Ishikawa (cell line): ENCODE measurements around the gene TMEM232.

ENCODE experiments used
- CEBPB ChIP-seq: IDR thresholded peaks from 2 replicates; pipeline ENCODE4 v1.6.1; 2012
- CREB1 ChIP-seq: IDR thresholded peaks from 2 replicates; pipeline ENCODE4 v1.6.1; 2012; ENCODE audit warnings: low read depth
- EGR1 ChIP-seq: IDR thresholded peaks from 2 replicates; pipeline ENCODE4 v1.6.1; 2012
- EP300 ChIP-seq: IDR thresholded peaks from 2 replicates; pipeline ENCODE4 v1.6.1; 2012; ENCODE audit warnings: borderline replicate concordance
- FOXM1 ChIP-seq: IDR thresholded peaks from 2 replicates; pipeline ENCODE4 v1.6.1; 2012; ENCODE audit warnings: low read depth, borderline replicate concordance
- MAX ChIP-seq: IDR thresholded peaks from 2 replicates; pipeline ENCODE4 v1.6.1; 2012
- NFIC ChIP-seq: IDR thresholded peaks from 2 replicates; pipeline ENCODE4 v1.6.1; 2012
- RAD21 ChIP-seq: IDR thresholded peaks from 2 replicates; pipeline ENCODE4 v1.6.1; 2012; ENCODE audit warnings: low read depth
- TAF1 ChIP-seq: IDR thresholded peaks from 2 replicates; pipeline ENCODE4 v1.6.1; 2012; ENCODE audit warnings: low read depth, mild to moderate bottlenecking
- TCF12 ChIP-seq: IDR thresholded peaks from 2 replicates; pipeline ENCODE4 v1.6.1; 2012; ENCODE audit warnings: low read depth
- TEAD4 ChIP-seq: IDR thresholded peaks from 2 replicates; pipeline ENCODE4 v1.6.1; 2012
- YY1 ChIP-seq: IDR thresholded peaks from 2 replicates; pipeline ENCODE4 v1.6.1; 2012; ENCODE audit warnings: low read depth
- ZBTB7A ChIP-seq: IDR thresholded peaks from 2 replicates; pipeline ENCODE4 v1.6.1; 2012; ENCODE audit warnings: low read depth
- TF ChIP-seq, protein P1 (sequence below): IDR thresholded peaks from 2 replicates; pipeline ENCODE4 v1.6.1; 2012; ENCODE audit warnings: low read depth, mild to moderate bottlenecking
- TF ChIP-seq, protein P2 (sequence below): IDR thresholded peaks from 2 replicates; pipeline ENCODE4 v1.6.1; 2012

The TMEM232 gene

GRCh38 chr5:110545716-110546115 is 180.8 kb downstream of the TMEM232 start:
- TF ChIP-seq MAX (no peak), ZBTB7A (no peak), TCF12 (no peak), YY1 (no peak), TEAD4 (no peak), EP300 (no peak), EGR1 (no peak), CEBPB (no peak), RAD21 (no peak), CREB1 (no peak), NFIC (no peak), FOXM1 (no peak)
- TF ChIP-seq, protein P1, sequence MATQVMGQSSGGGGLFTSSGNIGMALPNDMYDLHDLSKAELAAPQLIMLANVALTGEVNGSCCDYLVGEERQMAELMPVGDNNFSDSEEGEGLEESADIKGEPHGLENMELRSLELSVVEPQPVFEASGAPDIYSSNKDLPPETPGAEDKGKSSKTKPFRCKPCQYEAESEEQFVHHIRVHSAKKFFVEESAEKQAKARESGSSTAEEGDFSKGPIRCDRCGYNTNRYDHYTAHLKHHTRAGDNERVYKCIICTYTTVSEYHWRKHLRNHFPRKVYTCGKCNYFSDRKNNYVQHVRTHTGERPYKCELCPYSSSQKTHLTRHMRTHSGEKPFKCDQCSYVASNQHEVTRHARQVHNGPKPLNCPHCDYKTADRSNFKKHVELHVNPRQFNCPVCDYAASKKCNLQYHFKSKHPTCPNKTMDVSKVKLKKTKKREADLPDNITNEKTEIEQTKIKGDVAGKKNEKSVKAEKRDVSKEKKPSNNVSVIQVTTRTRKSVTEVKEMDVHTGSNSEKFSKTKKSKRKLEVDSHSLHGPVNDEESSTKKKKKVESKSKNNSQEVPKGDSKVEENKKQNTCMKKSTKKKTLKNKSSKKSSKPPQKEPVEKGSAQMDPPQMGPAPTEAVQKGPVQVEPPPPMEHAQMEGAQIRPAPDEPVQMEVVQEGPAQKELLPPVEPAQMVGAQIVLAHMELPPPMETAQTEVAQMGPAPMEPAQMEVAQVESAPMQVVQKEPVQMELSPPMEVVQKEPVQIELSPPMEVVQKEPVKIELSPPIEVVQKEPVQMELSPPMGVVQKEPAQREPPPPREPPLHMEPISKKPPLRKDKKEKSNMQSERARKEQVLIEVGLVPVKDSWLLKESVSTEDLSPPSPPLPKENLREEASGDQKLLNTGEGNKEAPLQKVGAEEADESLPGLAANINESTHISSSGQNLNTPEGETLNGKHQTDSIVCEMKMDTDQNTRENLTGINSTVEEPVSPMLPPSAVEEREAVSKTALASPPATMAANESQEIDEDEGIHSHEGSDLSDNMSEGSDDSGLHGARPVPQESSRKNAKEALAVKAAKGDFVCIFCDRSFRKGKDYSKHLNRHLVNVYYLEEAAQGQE = no peak
- TF ChIP-seq, protein P2, sequence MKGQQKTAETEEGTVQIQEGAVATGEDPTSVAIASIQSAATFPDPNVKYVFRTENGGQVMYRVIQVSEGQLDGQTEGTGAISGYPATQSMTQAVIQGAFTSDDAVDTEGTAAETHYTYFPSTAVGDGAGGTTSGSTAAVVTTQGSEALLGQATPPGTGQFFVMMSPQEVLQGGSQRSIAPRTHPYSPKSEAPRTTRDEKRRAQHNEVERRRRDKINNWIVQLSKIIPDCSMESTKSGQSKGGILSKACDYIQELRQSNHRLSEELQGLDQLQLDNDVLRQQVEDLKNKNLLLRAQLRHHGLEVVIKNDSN = no peak

GRCh38 chr5:110544603-110545002 is 181.9 kb downstream of the TMEM232 start:
- TF ChIP-seq TEAD4 = no peak
- TF ChIP-seq, protein P2 = no peak
- no peak for TF ChIP-seq TAF1
- no peak for TF ChIP-seq EP300
- TF ChIP-seq TCF12 = no peak
- TF ChIP-seq EGR1 = no peak
- TF ChIP-seq NFIC = no peak
- no peak for TF ChIP-seq CREB1
- no peak for TF ChIP-seq FOXM1
- no peak for TF ChIP-seq RAD21
- TF ChIP-seq, protein P1 = no peak

- TF ChIP-seq TCF12 = no peak
Measured at GRCh38 chr5:110542949-110543348, 183.5 kb downstream of the TMEM232 start.

- TF ChIP-seq ZBTB7A = no peak
- TF ChIP-seq EP300 = no peak
- TF ChIP-seq YY1 = no peak
- TF ChIP-seq, protein P1 = no peak
- no peak for TF ChIP-seq TAF1
- no peak for TF ChIP-seq TEAD4
- no peak for TF ChIP-seq TCF12
- TF ChIP-seq MAX = no peak
Measured at GRCh38 chr5:110536120-110537115, 190.1 kb downstream of the TMEM232 start.

DNA sequence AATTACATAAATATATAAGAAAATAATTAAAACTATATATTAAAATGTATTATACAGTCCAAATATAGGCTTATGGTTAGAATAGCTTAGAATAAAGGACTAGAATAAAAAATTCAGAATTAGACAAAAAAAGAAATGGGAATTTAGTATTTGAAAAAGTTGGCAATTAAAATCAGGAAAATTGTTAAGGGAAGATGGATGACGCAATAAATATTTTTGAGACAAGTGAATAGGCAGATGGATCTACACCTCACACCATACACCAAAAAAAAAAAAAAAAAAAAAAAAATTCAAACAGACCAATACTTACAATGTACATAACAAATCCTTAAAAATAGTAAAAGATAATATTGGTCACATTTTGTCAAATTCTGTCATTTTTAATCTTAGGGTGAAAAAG is 200.7 kb downstream of the TMEM232 start:
- TF ChIP-seq EP300 = no peak
- TF ChIP-seq, protein P2 = no peak
- no peak for TF ChIP-seq TAF1
- TF ChIP-seq NFIC = no peak
- TF ChIP-seq, protein P1 = no peak
- no peak for TF ChIP-seq CREB1
- no peak for TF ChIP-seq MAX
- TF ChIP-seq FOXM1 = no peak
- no peak for TF ChIP-seq CEBPB
